Thymus (tissue), 11 donors: ENCODE results near the gene KCNJ10. TPM values are rescaled to one million over a fixed set of nuclear protein-coding genes. Genes with fewer than 3 reads are reported as not detected.
A peak's percentile ranks its signal among the peaks of the same experiment; 100 is the strongest.

ENCODE experiments used
- DNase-seq, 9 donors: peaks; one replicate each; pipeline ENCODE4 v3.0.0-alpha.2; 2013; ENCODE audit warnings: low spot score in 9 of 9, low read depth in 6 of 9, missing footprints in 1 of 9
- H3K27ac ChIP-seq, 2 donors: one replicate each; pipeline ENCODE4 v1.5.1; 2013; ENCODE audit warnings: control low read depth in 1 of 2, low read depth in 1 of 2, low read length in 1 of 2, mild to moderate bottlenecking in 1 of 2, moderate library complexity in 1 of 2
- H3K27me3 ChIP-seq, 2 donors: one replicate each; pipeline ENCODE4 v1.5.1; 2013; ENCODE audit warnings: low read length in 1 of 2; ENCODE audit not compliant: control insufficient read depth in 2 of 2, insufficient read depth in 1 of 2
- H3K36me3 ChIP-seq, 2 donors: one replicate each; pipeline ENCODE4 v1.5.1; 2013; ENCODE audit warnings: low read length in 1 of 2, mild to moderate bottlenecking in 1 of 2, moderate library complexity in 1 of 2; ENCODE audit not compliant: control insufficient read depth in 2 of 2, insufficient read depth in 2 of 2
- H3K4me1 ChIP-seq, 2 donors: one replicate each; pipeline ENCODE4 v1.5.1; 2013; ENCODE audit warnings: low read length in 2 of 2; ENCODE audit not compliant: control insufficient read depth in 2 of 2, insufficient read depth in 2 of 2
- H3K4me3 ChIP-seq, 2 donors: one replicate each; pipeline ENCODE4 v1.5.1; 2013; ENCODE audit warnings: low read length in 2 of 2, control low read depth in 1 of 2, mild to moderate bottlenecking in 1 of 2
- H3K9me3 ChIP-seq, 2 donors: one replicate each; pipeline ENCODE4 v1.5.1; 2013; ENCODE audit warnings: low read length in 1 of 2, mild to moderate bottlenecking in 1 of 2; ENCODE audit not compliant: control insufficient read depth in 2 of 2, insufficient read depth in 1 of 2
- WGBS: extraction: QIAGEN DNeasy Blood & Tissue Kit; methylation state at CpG from one replicate; pipeline ENCODE4 v1.1.7; 2013; 5-methylcytosine and 5-hydroxymethylcytosine counted together
- polyA plus RNA-seq: library from polyadenylated mRNA; stranded (reverse); fragments of 200-250 nt; gene quantifications from one replicate; pipeline ENCODE4 v1.2.3, GENCODE V29; 2013
- total RNA-seq: library from RNA; stranded (reverse); fragments of 120-200 nt; gene quantifications from one replicate; pipeline ENCODE4 v1.2.4, GENCODE V29; 2013
- donor health status: healthy.

KCNJ10 gene
- total and polyA plus RNA-seq, 2 donors = 0.27 to 0.33 TPM

GRCh38 chr1:160087118-160087662 is 17.2 kb upstream of the KCNJ10 start:
- whole genome bisulfite sequencing = 96% methylated on average over 12 of the region's 12 CpGs
- no peak for DNase-seq
- Histone ChIP-seq H3K4me1 (peaks cover 3 to 8% of the 10 kb centered on the region in 2 donors), H3K27ac (no peak overlapping the region), H3K27me3 (peaks cover 12 to 27% of the 10 kb centered on the region in 2 donors), H3K9me3 (no peaks in the 10 kb centered on the region), H3K4me3 (no peak overlapping the region), H3K36me3 (peaks cover 29 to 38% of the 10 kb centered on the region in 2 donors)

- WGBS = 93% methylated on average over 5 of the region's 5 CpGs
- Histone ChIP-seq H3K27me3 (peaks cover 12 to 35% of the 10 kb centered on the region in 2 donors), H3K4me1 (peaks cover 3 to 8% of the 10 kb centered on the region in 2 donors), H3K27ac (no peak overlapping the region), H3K4me3 (no peak overlapping the region), H3K9me3 (no peaks in the 10 kb centered on the region), H3K36me3 (peaks cover 22 to 31% of the 10 kb centered on the region in 2 donors)
- DNase-seq = no peak
Measured at GRCh38 chr1:160086456-160086892, 16.5 kb upstream of the KCNJ10 start.

GRCh38 chr1:160085686-160086455 is 15.9 kb upstream of the KCNJ10 start:
- no peak overlapping the region for H3K4me3 ChIP-seq
- peaks cover 17 to 28% of the 10 kb centered on the region in 2 donors for H3K36me3 ChIP-seq
- H3K9me3 ChIP-seq = no peaks in the 10 kb centered on the region
- DNase-seq = peak in 7 of 9 donors; percentile 52 to 85 (median 75)
- WGBS = 66% methylated on average over 19 of the region's 19 CpGs
- H3K4me1 ChIP-seq = peaks cover 3 to 8% of the 10 kb centered on the region in 2 donors
- H3K27ac ChIP-seq = no peak overlapping the region
- peaks cover 17 to 41% of the 10 kb centered on the region in 2 donors for H3K27me3 ChIP-seq

- no peak overlapping the region for H3K4me3 ChIP-seq
- no peak for DNase-seq
- peaks cover 6 to 22% of the 10 kb centered on the region in 2 donors for H3K36me3 ChIP-seq
- peaks cover 19 to 51% of the 10 kb centered on the region in 2 donors for H3K27me3 ChIP-seq
- no peak overlapping the region for H3K27ac ChIP-seq
- H3K9me3 ChIP-seq = no peaks in the 10 kb centered on the region
- peaks cover 3 to 8% of the 10 kb centered on the region in 2 donors for H3K4me1 ChIP-seq
- WGBS = 93% methylated on average over 30 of the region's 30 CpGs
Measured at GRCh38 chr1:160084771-160085321, 14.9 kb upstream of the KCNJ10 start.

- H3K4me3 ChIP-seq = peak overlapping the region; percentile 34 to 49
- H3K27me3 ChIP-seq = peaks cover 19 to 57% of the 10 kb centered on the region in 2 donors
- H3K27ac ChIP-seq = no peak overlapping the region
- no peaks in the 10 kb centered on the region for H3K9me3 ChIP-seq
- DNase-seq = peak in 7 of 9 donors; percentile 52 to 83 (median 70)
- H3K4me1 ChIP-seq = peaks cover 3 to 8% of the 10 kb centered on the region in 2 donors
- WGBS = 25% methylated on average over 96 of the region's 96 CpGs
- peaks cover 6 to 18% of the 10 kb centered on the region in 2 donors for H3K36me3 ChIP-seq
Measured at GRCh38 chr1:160083968-160084770, 14.2 kb upstream of the KCNJ10 start.

GRCh38 chr1:160082926-160083325 is 13.0 kb upstream of the KCNJ10 start:
- no peak for DNase-seq

GRCh38 chr1:160082487-160082886 is 12.5 kb upstream of the KCNJ10 start:
- H3K4me3 ChIP-seq = no peak overlapping the region
- peaks cover 3 to 8% of the 10 kb centered on the region in 2 donors for H3K4me1 ChIP-seq
- no peaks in the 10 kb centered on the region for H3K9me3 ChIP-seq
- peaks cover 0 to 7% of the 10 kb centered on the region in 2 donors for H3K36me3 ChIP-seq
- DNase-seq = no peak
- peaks cover 19 to 71% of the 10 kb centered on the region in 2 donors for H3K27me3 ChIP-seq
- H3K27ac ChIP-seq = no peak overlapping the region
- WGBS = 68% methylated on average over 2 of the region's 2 CpGs

More at GRCh38 chr1:160082926-160083325, 13.0 kb upstream of the KCNJ10 start:
- Histone ChIP-seq H3K4me1 (peaks cover 3 to 8% of the 10 kb centered on the region in 2 donors), H3K36me3 (peaks cover under 1 to 7% of the 10 kb centered on the region in 2 donors), H3K9me3 (no peaks in the 10 kb centered on the region), H3K4me3 (no peak overlapping the region), H3K27ac (no peak overlapping the region), H3K27me3 (peaks cover 19 to 67% of the 10 kb centered on the region in 2 donors)
- 84% methylated on average over 3 of the region's 3 CpGs for WGBS

GRCh38 chr1:160081261-160081936 is 11.4 kb upstream of the KCNJ10 start, which contains the start of gene KCNJ9:
TSS of gene KCNJ9 (plus strand) at chr1:160081538. CDS start at chr1:160084031, 2,493 bp downstream.
- DNase-seq = no peak

More at GRCh38 chr1:160081261-160081936, 11.4 kb upstream of the KCNJ10 start, which contains the start of gene KCNJ9:
- no peak within 1 kb of the TSS for H3K27ac ChIP-seq
- peaks cover 3 to 8% of the 10 kb centered on the region in 2 donors for H3K4me1 ChIP-seq
- no peak within 1 kb of the TSS for H3K4me3 ChIP-seq
- WGBS = 25% methylated on average over 14 of the region's 14 CpGs
- no peaks in the 10 kb centered on the region for H3K9me3 ChIP-seq
- peaks cover 19 to 79% of the 10 kb centered on the region in 2 donors for H3K27me3 ChIP-seq
- peaks cover 0 to 4% of the 10 kb centered on the region in 2 donors for H3K36me3 ChIP-seq
